GM12891 (cell line): ENCODE results near the gene MAP3K1.

ENCODE experiments used
- POLR2AphosphoS5 ChIP-seq: IDR thresholded peaks from 2 replicates; pipeline ENCODE4 v1.6.1; 2011; ENCODE audit warnings: low read depth, low read length, control low read depth
- TAF1 ChIP-seq: IDR thresholded peaks from 2 replicates; pipeline ENCODE4 v1.6.1; 2011; ENCODE audit warnings: low read depth, low read length, control low read depth

DNA sequence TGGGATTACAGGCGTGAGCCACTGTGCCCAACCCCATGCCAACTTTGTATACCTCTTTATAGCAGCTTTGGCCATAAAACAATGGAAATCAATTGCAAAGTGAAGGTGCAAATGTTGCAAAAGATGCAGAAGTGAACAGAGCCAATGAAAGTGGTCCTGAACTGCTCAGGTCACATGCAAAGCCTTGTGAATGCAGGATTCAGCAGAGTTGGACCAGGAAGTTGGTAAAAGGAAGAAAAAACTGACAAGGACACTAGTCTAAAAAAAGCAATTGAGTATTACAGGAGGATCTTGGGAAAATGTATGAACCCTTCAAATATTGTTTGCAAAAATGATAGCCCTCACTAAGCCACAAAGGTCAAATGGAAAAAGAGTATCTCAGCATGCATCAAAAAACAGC, 4.5 kb upstream of the MAP3K1 start:
- TF ChIP-seq TAF1: no peak
- TF ChIP-seq POLR2AphosphoS5: no peak
